Epithelial cell of prostate (primary cell): ENCODE data around the gene COBLL1.

Experiments used
- DNase-seq: peaks from one replicate; pipeline ENCODE4 v3.0.0-alpha.2; 2011; ENCODE audit warnings: low read depth, low spot score
- H3K27ac ChIP-seq: fragments of 450-650 bp; 2 replicates; pipeline ENCODE4 v1.5.1; 2017; ENCODE audit warnings: mild to moderate bottlenecking

COBLL1 gene

DNA sequence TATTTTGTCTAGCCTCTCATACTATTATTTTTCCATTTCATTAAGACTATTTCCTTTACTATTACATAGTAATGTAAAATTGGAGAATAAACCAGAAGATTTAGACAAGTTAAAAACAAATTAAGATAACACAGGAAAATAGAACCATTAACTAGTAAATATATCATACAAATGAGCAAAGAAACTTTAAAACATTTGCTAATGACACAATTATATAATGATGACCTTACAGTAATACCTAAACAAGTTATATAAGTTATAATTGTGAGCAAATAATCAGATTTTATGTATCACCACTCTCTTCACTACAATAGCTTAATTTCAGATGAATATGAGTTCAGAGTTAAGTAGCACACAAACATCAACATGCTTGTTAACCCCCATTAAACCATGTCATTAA, 147.8 kb downstream of the COBLL1 start:
- no peak for DNase-seq

GRCh38 chr2:164693390-164693789, 148.2 kb downstream of the COBLL1 start:
- no peak for DNase-seq
- no peak overlapping the region for H3K27ac ChIP-seq

More for the DNA sequence above, 147.8 kb downstream of the COBLL1 start:
- H3K27ac ChIP-seq: no peak overlapping the region

DNA sequence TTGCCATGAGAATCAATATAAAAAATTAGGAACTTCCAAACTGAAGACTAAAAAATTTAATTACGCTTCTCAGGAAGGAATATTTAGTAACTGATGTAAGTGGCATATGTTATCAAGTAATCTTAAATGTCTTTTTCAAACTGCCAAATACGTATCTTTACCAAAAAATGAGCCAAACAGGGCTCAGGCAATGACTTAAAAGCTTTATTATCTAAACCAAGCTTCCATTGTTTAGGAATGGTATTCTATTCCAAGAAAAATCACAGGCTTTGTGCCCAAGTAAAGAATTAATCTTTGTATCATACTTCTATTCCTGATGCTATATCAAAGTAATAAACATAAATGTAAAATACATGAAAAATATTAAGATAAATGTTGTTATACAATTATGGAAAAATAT, 148.7 kb downstream of the COBLL1 start:
- H3K27ac ChIP-seq: no peak overlapping the region
- DNase-seq: no peak

DNA sequence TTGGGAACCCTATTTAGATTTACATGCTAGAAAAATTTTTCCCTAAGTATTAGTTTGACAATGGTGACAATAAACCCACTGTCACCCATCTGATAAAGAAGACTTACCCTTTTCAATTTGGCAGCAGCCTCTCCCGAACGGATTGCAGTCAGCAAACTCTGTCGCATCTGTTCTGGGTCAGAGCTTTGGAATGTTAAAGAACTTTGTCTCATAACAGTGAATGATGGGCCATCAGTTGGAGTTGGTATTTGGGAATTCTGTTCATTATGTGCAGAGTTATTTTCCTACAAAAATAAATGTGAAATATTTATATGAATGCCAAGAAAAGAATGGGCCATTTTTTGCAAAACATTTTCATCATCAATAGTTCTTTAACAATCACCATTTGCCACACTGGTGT, 149.5 kb downstream of the COBLL1 start:
- no peak for DNase-seq
- no peak overlapping the region for H3K27ac ChIP-seq

DNA sequence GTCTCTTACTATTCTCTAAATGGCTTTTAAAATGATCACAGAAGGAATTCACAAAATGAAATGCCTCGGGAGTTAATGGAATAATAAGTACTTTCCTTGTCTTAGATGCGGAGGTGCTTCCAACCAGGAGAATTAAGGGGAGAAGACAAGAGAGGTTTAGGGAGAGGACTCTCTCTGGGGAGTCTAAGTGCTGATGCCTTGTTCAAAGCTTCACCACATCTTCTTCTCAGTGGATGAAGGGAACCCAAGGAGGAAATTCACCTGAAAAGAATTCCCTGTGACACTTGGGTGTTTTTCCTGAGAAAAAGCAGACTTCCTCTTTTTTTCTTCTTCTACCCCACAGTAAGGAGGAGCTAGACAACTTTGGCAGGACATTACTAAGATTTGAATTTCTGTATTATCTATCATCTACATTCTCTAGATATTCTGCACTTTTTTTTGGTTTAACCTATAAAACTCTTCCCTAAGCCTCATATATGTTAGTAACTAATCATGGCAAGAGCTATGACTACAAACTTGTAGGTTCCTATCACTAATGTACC, 150.2 kb downstream of the COBLL1 start:
- H3K27ac ChIP-seq: no peak overlapping the region
- DNase-seq: no peak

DNA sequence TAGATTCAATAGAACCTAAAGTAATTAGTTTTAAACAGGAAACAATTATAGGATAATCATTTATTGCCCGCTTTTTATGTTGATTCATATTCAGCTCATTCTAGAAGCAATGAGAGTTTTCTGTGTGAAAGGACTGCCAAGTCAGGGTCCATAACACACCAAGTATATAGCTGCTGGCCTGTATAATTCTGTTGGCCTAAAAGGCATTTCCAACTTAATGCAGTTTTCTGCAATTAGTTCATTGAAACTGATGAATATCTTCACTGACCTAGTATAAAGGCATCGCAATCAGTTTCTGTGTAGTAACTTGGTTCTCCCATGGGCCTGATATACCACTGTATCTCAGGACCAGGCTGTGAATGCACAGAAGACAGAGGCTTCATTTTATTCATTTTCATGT, 151.3 kb downstream of the COBLL1 start:
- no peak for DNase-seq
- H3K27ac ChIP-seq: no peak overlapping the region

DNA sequence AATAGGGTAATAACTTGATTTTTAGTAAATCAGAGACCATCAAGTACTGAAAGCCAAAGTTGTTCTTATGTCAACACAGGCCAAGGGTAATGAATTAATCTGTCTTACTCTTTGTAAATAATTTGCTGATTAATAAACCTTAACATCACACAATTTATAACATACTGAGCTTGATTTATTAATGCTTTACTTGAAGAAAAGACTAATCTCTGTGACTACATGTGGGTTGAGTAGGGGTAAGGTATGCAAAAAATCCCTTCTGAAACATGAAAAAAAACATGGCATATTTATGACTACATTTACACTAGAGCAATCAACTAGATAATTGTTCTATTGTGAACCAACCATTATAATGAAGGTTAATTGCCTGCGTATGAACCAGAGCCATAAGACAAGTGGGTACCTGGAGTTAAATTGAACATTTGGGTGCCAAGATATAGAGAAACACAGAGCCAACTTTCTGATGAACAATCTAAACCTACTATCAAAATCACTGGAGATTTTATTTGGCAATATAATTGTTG, 152.7 kb downstream of the COBLL1 start:
- no peak for DNase-seq
- H3K27ac ChIP-seq: no peak overlapping the region

- DNase-seq: no peak
- H3K27ac ChIP-seq: no peak overlapping the region
Measured at GRCh38 chr2:164681009-164681408, 160.6 kb downstream of the COBLL1 start.

- no peak overlapping the region for H3K27ac ChIP-seq
- no peak for DNase-seq
Measured at GRCh38 chr2:164678631-164679149, 162.9 kb downstream of the COBLL1 start.

DNA sequence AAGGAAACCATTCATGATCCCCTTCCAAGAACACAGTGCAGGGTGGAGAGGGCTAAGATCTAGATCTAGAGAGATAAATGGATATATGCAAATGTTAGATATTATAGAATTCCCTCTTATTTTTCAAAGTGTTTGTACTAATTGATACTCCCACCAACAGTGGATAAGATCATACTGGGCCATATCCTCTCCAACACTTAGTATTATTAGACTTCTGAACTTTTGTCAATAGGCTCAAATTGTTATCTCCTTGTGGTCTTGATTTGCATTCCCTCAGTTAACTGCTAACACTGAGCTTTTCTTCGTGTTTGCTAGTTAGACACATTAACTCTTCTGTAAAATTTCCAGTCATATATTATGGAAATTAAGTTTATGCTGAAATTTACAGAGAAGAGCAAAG, 163.9 kb downstream of the COBLL1 start:
- DNase-seq: no peak
- no peak overlapping the region for H3K27ac ChIP-seq

DNA sequence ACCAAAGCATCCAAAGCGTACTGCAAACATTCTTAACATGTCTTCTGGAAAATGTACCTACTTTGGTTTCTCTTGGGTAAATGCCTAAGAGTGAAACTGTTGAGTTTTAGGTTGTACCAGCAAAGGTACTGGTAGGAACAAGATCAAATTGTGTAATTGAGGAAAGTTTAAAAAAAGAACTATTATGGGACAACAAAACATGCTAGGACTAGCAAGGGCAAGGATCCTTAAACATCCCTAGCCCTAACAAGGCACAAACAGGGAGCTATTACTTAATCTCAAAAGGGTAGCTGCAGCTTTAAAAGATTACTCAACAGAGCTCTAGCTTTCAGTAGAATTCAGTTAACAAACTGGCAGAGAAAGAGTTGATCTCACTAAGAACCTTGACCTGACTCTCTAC, 164.4 kb downstream of the COBLL1 start:
- no peak for DNase-seq

GRCh38 chr2:164675687-164676086, 165.9 kb downstream of the COBLL1 start:
- H3K27ac ChIP-seq: no peak overlapping the region
- no peak for DNase-seq

More for the DNA sequence above, 164.4 kb downstream of the COBLL1 start:
- H3K27ac ChIP-seq: no peak overlapping the region

DNA sequence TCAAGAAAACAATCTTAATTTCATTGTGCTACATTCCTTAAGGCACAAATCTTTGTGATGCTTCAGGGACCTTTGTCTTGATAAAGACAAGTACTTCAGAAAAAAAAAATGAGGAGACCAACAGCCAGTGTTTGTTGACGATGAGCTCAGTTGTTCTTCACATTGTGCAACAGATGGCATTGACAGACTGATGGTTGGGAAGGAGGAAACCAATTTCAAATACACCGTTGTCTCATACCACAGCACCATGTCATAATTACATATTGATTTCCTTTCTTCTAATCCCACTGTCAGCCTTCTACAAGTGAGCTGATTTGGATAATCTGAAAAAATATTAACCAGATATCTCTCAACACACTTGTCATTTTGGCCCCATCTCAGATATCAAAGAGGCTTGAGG, 166.6 kb downstream of the COBLL1 start:
- H3K27ac ChIP-seq: no peak overlapping the region
- DNase-seq: no peak

DNA sequence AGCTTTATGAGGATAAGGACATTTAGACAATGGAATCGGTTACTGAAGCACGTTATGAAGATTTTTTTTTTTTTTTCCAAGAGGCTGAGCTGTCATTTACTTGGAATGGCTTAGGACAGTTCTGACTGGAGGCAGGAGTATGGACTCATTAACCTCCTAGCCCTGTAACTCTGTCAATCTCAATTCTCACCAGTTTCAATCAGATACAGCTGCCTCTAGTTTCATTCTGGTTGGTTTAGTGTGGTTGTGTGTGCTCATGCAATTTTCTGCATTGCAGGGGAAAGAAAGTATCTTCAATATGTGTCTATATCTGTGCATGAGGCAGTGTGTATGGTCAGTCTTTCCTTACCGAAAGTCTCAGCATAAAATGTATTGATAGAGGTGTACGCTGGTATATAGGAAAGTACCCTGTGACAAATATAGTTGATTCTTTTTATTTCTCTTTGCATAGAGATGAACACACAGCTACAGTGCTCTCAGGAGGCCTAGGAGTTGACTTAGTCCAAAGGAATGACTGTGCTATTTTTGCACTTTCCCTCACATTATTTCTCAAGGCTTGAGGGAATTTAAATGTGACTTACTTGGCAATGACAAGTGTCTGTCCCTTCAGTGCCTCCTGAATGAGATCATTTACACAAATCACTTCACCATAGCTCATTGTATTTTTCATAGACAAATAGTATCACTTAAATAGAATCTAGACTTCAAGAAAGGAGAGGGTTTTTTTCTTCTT, 169.8 kb downstream of the COBLL1 start:
- DNase-seq: no peak
- no peak overlapping the region for H3K27ac ChIP-seq

DNA sequence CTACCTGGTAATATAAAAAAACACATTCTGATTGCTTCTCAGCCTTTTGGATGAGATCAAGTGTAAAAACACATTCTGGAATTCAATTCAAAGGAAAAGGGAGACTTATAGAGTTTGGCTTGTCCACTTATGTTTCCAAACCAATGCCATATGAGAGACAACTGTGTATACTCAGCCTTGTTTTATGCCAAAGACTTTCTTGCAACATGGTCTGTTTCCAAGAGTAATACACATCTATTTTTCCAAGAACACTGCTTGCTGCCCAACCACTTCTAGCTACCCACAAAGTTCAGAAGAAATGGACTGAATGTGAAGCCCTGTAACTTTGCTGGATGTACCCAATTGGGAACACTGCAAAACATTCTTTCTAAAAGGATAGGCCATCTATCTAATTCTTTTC, 172.3 kb downstream of the COBLL1 start:
- no peak for DNase-seq
- no peak overlapping the region for H3K27ac ChIP-seq

DNA sequence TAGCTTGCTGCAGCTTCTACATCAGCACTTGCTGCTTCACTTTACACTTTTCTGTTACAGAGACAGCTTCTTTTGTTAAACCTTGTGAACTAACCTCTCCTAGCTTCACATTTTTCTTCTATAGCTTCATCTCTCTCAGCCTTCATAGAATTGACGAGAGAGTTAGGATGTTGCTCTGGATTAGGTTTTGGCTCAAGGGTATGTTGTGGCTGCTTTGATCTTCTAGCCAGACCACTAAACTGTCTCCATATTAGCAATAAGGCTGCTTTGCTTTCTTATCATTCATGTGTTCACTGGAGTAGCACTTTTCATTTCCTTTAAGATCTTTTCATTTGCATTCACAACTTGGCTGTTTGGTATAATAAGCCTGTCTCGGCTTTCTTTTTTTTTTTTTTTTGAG, 174.1 kb downstream of the COBLL1 start:
- DNase-seq: no peak
- no peak overlapping the region for H3K27ac ChIP-seq

GRCh38 chr2:164664070-164664469, 177.6 kb downstream of the COBLL1 start:
- no peak overlapping the region for H3K27ac ChIP-seq
- DNase-seq: no peak

- DNase-seq: no peak
- H3K27ac ChIP-seq: no peak overlapping the region
Measured at GRCh38 chr2:164662868-164663631, 178.6 kb downstream of the COBLL1 start.

- no peak for DNase-seq
- H3K27ac ChIP-seq: peak overlapping the region; percentile 13
Measured at GRCh38 chr2:164662066-164662465, 179.6 kb downstream of the COBLL1 start.

- DNase-seq: no peak
- peak overlapping the region; percentile 13 for H3K27ac ChIP-seq
Measured at GRCh38 chr2:164661349-164661748, 180.3 kb downstream of the COBLL1 start.

GRCh38 chr2:164657129-164657528, 184.5 kb downstream of the COBLL1 start:
- peak overlapping the region; percentile 40 for H3K27ac ChIP-seq
- DNase-seq: peak; percentile 91
